Activated CD8-positive, alpha-beta memory T cell treated with anti-CD3 and anti-CD28 coated beads, Interleukin-2, amount 50 U/mL, for 1 hour (primary cell): ENCODE data around the gene HES2.
"Not testable (repeated sequence)": the region's sequence is repeated elsewhere in the genome, so short reads cannot be mapped to it uniquely, and the experiment has no call there.

Experiments
- DNase-seq: peaks from one replicate; pipeline ENCODE4 v3.0.0-alpha.2; 2020; ENCODE audit errors: extremely low read depth

The HES2 gene

DNA sequence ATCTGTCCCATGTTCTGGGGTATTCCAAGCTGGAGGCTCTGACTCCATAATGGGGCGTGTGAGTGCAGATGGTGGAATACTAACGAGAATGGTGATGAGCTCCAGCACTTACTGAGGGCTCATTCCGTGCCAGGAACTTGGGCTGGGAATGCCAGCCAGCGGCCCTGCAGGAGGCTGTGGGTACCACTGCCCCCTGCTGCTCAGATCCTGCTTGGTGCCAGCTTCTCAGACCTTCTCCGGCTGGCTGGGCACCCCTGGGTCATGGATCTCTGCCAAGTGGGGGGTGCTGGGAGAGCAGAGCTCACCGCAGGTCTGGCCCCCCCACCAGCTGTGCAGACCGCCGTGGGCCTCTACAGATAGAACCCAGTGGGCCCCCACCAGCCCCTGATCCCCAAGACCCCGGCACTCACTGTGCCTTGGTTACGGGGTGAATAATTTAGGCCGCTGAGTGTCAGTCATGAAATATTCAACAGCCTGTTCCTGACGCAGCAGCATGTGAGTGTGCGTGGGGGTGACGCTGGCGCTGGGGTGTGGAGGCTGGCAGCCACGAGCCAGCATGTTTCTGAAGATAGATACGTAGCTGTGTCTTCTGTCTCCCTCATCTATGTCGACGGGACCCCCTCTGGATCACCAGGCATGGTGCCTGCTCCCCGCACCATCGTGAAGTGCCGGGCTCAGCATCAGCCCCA is 17.4 kb upstream of the HES2 start:
- DNase-seq = not testable (repeated sequence)

DNA sequence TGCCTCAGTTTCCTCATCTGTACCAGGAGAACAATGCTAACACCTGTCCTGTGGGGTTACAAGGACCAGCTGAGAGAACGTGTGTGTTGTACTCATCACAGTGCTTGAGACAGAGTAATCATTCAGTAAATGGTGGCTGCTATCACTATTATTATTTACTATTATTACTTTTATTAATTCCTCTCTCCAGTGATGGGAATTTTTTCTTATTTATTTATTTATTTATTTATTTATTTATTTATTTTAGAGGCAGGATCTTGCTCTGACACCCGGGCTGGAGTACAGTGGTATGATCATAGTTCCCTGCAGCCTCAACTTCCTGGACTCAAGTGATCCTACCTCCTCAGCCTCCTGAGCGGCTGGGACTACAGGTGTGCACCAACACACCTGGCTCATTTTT is 16.6 kb upstream of the HES2 start:
- DNase-seq = not testable (repeated sequence)

DNA sequence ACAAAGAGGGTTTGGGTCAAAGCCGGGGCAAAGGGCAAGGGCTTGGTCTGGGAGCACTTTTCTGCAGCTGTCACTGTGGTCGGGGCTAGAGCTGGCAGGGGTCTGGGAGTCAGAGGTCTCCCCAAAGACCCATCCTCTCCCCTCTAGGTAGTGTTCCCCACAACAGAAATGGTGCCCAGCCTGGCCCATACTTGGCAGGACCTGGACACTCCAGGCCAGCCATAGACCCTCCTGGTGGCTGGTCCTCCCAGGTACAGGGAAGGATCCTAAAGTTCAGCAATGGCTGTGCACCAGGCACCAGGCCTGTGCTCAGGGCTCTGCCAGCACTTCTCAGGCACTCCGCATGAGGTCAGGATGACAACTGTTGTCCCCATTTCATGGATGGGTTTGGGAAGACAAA is 15.8 kb upstream of the HES2 start:
- no peak for DNase-seq

DNA sequence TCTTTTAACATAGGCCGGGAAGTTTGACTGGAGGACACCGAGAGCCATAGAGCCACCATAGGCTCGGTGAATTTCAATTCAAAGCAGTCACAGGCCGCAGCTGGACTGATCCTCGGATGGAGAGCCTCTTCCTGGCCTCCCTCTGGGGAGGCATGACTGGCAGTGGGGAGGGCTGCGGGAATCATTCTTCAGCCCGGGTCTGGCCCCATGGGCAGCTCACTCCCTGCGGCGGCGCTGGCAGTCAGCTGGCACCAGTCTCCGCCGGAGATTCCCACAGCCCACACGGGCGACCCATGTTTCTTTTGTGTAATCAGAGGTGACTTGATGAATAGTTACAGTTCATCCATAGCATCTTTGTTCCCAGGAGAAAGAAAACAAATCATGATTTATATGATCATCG is 15.4 kb upstream of the HES2 start:
- no peak for DNase-seq

DNA sequence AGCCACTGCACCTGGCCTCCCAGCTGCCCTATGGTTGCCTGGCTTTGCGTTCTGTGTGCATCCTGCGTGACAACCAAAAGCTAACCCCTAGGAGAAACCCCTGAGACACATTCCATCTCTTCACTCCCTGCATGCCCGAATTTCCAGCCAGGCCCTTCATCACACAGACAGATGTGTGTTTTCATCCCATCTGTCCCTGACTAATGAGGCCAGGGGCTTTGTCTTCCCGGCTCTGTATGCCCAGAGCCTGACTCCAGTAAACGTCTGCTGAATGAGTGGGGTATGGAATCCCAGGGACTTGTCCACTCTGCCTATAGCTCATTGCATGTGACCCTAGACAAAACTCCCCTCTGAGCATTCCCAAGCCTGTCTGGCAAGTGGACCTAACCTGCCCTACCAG is 14.5 kb upstream of the HES2 start:
- no peak for DNase-seq

DNA sequence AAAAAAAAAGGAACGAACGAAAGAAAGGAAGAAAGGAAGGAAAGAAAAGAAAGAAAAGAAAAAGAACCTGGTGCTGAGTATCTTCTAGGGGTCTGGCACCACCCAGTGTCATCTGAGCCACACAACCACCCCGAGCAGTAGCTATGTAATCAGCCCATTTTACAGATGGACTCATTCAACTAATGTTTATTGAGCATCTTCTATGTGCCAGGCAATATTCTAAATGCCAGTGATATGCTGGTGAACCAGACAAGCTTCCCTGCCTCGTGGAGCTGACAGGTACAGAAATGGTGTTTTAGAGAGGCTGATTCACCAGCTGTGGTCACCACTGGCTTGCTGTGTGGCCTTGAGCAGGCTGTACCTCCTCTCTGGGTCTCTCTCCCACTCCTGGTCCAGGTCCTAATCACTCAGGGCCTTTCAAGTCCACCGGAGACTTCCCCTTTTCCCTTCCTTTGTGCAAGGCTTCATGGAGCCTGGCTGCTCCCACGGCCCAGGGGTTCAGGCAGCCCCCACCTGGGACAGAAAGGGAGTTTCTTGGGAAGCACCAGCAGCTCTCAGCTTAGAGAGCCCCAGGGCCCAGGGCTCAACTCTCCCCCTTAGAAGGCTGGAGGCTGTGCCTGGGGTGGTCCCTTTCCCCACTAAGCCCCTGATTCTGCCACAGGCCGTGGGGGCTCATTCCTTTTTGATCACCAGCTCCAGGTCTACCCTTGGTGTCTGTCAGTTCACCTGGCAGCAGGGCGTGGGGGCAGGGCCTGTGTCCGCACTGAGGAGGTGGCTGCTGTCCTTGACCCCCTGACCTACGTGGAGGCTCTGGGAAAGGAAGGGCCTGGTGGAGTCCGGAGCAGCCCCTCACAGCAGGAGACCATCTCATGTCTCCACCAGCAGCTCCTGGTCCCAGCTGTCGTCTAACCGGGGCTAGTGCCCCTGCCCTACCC is 12.2 kb upstream of the HES2 start:
- not testable (repeated sequence) for DNase-seq

DNA sequence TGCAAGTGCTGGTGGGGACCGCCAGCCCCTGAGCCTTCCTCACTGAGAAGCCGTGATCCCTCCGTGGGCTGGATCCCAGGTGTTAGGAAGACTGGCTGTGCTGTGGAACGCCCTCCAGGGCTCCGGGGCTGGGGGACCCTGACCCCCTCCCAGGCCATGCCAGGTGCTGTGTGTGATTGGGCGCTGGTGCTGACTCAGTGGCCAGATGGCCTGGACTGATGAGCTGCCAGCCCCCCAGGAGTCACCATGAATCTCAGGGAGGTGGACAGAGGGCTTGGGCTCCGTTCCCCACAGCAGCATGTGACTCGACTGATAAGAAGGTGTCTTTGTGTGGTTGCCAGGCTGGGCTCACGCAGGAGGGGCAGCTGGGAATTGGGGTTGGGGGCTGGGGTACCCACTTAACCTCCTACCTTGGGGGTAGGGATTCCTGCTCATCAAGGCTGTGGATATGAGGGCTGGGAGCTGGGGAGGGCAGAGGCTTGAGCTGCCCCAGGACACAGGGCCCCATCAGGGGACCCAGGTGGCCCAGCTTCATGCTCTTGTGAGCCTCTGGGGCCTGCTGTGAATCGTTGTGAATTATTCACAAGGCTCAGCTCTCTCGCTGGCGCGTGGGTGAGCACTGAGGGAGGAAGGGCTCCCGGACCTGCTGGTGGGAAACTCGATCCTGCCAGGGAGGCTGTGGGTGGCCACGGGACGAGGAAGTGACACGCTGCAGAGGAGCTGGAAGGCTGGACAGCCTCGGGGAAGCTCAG is 10.1 kb upstream of the HES2 start:
- DNase-seq = not testable (repeated sequence)

DNA sequence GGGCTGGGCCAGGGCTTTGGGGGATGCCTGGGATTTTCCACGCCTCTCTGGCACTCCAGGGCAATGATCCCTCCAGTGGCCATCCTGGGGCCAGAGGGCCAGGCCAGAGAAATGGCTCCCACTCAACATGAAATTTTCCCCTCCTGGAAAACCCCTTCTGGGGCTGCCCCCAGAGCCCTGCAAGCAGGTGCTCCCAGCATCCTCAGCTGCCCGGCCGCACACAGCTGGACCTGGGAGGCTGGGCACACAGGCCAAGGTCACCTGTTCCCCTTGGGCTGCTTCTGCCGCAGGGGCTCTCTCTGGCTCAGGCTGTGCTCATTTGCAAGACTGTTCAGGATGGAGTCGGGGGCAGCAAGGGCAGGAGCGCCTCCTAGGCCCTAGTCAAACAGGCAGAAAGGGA is 8.7 kb upstream of the HES2 start:
- DNase-seq = not testable (repeated sequence)

DNA sequence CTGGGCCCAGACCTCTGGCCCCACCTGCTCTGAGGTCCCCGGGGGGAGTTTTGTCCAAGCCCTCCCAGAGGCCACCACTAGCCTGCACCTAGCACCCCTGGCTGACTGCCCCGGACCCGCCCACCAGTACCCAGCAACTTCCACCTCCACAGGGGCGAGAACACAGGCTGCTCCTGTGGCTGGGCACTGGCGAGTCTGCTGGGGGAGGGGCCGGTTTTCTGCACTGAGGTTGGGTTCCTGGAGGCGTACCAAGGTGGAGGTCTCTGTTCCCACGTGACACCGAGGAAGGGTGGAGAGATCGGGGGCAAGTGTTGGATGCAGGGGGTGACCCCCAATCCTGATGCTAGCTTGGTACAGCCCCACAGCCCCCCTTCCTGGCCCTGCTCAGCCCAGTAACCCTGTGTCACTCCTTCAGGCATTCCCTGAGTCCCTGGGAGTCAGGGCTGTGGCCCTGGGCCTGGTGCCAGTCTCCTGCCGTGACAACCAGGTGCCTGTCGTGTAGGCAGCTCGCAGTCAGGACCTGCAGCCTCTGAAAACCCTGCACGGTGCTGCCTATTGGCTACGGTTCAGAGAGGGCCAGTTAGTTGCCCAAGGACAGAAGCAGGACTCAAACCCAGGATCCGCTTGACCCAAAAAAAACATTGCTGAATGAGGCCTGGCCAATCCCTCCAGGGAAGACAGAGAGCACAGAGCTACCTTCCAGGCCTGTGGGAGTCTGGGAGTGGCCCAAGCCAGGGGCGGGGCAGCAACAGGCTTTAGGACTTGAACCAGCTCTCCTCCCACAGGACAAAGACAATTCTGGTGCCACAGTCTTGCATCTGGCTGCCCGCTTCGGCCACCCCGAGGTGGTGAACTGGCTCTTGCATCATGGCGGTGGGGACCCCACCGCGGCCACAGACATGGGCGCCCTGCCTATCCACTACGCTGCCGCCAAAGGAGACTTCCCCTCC is 8.0 kb upstream of the HES2 start:
- DNase-seq = no peak

DNA sequence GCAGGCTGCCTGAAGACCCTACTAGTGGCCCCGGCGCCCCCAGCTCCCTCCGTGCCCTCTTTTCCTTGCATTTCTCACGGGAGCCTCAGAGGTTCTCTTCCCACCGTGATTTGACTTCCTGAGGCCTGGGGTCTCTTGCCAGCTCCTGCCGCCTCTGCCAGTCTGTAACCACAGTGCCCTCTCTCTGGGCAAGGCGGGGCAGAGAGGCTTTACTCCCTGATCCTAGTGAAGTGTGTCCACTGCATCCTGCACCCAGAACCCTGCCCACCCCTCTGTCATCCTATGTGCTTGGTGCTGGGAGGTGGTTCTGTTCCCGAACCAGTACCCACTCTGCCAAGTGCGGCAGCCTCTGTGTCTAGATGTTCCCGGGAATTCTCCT is 7.2 kb upstream of the HES2 start:
- DNase-seq = no peak

DNA sequence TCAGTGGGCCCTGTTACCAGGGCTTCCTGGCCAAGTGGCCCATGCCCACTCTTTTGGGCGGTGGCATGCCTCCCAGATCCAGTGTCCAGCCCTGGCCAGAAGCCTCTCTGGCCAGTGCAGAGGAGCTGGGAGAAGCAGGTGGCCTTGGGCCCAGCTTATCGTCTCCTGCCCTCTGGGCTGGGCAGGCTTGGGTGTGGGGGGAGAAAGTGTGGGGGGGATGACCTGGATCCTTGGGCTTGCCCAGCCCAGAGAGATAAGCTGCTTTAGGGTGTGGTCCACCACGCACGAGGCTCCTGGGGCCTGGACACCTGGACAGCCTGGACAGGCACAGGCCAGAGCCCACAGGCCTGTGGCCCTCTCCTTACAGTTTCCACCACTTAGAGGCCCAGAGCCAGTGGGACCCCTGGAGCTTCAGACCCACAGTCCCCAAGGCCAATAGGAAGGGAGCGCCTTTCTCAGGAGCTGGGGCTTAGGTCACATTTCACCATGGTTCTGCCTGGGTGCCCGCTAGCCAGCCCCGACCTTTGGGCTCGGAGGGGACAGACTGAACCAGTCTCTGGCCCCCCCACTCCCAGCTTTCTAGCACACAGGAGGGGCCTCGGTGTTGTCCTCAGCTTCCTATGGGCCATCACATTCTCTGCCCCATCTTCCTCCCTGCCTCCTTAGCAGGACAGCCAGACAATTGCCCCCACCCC is 6.7 kb upstream of the HES2 start:
- DNase-seq = no peak

DNA sequence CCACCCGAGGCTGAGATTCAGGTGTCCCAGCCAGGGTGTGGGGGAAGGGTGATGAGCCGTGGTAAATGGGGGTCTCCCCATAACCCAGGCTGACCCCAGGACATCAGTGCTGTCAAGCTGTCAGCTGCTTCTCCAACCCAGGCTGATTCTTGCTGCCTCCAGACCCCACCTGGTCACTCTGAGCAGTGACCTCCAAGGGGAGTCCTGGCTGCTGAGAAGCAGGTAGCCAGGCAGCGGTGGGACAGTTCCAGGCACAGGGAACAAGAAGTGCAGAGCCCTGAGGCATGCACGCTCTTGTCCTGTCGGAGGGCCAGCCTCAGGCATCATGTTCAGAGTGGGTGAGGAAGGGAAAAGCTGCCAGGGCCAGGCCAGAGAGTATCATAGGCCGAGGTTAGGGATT is 5.9 kb upstream of the HES2 start:
- no peak for DNase-seq

DNA sequence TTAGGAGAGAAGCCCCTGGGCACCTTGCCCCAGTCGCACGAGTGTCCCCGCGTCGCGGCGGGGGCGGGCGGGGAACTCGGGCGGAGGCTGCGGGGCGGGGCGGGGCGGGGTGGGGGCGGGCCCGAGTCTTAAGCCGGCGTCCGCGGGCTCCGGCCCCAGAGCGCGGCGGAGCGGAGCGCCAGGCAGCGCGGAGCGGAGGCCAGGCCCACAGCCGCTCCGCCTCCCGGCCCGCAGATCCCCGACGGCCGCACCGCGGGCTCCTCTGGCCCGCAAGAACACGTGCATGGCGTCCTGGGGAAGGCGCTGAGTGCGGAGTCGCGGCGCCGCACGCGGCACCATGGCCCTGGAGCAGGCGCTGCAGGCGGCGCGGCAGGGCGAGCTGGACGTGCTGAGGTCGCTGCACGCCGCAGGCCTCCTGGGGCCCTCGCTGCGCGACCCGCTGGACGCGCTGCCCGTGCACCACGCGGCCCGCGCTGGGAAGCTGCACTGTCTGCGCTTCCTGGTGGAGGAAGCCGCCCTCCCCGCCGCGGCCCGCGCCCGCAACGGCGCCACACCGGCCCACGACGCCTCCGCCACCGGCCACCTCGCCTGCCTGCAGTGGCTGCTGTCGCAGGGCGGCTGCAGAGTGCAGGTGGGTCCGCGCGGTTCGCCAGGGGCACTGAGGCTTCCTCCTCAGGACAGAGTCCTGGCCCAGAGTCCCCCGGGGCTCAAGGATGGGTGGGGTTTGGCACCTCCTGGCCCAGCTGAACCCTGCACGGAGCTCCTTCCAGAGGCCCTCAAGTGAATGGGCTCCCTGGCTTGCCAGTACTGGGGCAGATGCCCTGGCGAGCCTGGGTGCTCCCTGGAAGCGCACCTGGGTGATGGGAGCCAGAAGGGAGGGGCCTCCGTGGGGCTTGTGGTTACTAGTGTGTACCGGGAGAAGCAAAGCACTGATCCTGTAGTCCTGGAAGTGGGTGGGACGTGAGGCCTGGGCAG is 5.2 kb upstream of the HES2 start, which contains the start of gene ESPN:
ESPN (plus strand) TSS at position 158 of the 975 bp plus-strand sequence; CDS start at position 338, 180 bp downstream.
- DNase-seq = no peak

DNA sequence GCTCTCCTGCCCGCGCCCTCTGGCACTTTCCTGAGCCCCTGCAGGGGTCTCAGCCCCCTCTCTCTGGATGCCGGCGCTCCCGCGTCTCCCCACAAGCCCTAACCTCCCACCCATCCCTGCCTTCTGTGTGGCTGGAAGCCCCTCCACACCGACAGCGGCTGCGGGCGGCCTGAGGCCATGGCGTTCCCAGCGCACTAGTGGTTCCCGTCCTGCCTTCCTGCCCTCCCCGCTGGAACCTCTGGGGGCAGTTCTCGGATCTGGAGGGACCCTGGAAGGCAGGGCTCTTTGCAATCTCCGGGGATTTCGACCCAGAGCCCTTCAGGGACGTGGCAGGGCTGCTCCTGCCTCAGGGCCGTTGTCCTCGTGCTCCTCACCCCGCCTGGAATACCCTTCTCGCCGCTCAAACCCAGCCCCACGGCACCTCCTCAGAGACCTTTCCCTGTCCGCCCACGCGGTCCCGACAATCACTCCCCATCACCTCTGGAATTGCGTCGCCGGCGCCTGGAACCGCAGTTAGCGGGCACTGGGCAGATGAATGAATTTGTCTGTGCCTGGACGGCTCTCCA is 4.4 kb upstream of the HES2 start:
- DNase-seq = no peak

DNA sequence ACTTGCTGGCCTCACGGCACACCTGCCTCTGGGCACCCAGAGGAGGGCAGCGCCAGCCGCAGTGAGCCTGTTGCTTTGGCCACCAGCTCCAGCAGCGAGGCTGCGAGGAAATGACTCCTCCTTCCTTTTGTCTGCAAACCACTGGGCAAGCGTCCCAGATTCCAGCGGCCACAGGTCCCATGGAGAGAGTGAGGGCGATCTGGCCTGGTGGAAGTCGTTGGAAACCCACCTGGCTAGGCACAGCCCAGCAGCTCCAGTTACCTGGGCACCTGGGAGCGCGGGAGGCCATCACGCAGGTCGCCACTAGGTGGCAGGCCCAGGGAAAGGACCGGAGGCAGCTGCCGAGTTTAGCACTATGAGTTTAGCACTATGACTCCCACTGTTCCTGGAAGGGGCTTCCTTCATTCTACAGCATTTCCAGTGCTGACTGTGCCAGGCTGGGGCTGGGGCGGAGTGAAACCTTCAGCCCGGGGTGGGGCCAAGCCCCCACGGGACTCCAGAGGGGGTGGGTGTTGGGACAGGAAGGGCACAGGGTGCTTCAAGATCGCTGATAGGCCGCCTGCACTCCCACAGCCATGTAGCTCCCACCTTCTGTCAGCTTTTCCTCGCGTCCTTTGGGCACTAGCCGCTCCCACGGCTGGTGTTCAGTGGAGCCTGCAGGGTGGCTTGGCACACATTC is 3.7 kb upstream of the HES2 start:
- DNase-seq = no peak

DNA sequence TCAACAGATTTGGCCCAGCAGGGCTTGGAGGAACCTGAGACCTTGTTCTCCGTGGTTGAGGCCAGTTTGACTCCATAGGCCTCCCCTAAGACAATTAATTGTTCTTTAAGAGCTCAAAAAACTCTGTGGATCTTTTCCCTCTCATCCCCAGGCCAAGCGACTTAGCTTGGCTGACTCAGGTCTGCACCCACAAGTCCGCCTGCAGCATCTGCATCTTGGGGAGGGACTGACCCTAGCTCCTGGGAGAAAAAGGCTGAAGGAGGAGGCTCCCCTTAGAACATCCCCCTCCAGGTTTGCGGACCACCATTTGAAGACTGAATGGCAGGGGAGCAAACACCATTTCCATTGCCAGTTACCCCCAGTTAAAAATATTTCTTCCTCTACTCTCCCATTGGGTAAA is 1.5 kb upstream of the HES2 start:
- DNase-seq = no peak

DNA sequence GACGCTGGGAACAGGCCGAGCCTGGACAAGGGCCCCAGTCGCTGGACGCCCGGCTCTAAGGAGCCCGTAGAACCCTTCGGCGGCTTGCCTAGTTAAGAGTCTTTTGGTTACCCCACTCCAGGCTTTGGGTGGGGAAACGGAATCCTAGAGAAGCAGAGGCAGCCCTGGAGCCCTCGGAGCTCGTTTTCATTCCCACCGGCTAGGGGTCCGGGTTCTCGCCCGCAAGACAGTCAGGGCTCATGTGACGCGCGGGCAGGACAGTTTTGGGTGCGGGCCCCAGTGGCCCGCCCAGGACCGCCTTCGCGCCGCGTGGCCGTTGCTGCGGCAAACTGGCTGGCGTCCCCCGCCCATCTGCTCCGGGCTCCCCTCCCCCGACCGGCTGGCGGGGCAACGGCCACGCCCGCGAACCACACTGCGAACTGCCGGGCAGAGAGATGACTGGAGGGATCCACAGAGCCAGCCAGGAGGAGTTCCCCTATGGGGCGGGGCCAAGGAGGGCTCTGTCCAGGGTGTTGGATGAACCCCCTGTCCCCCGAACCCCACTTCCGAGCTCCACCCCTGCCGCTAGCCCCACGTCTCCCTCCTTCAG is 829 bp upstream of the HES2 start:
- no peak for DNase-seq

DNA sequence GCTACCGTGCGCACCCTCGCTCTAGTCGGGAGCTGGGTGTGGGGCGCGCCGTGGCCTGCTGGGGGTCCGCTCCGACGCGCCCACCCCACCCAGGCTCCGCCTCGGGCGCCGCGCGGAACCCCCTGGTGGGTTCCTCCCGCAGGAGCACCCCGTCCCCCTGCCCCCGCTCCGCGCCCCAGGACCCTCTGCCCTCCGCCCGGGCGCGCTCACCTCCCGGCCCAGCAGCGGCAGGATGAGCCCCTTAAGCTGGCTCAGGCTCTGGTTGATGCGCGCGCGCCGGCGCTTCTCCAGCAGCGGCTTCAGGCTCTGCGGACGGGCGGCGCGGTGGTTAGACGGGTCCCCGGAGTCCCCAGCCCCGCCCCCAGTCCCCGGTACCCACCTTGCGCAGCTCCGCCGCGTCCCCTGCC is 319 bp downstream of the HES2 start:
- DNase-seq = no peak
